Measurements from ENCODE around the gene CYP2E1.
A peak's percentile ranks its signal among the peaks of the same experiment; 100 is the strongest.

Gene CYP2E1

GRCh38 chr10:133525444-133525843 lies 1.7 kb upstream of the CYP2E1 start:
- no peak overlapping the region for H3K27ac ChIP-seq
- TF ChIP-seq CTCF (IDR thresholded peaks at IDR 0.05; ENCODE audit: low read depth, low read length) = no peak
- DNase-seq = no peak
- H3K9me3 ChIP-seq (ENCODE audit: severe bottlenecking) = peaks cover 14% of the 10 kb centered on the region
- no peaks in the 10 kb centered on the region for H3K36me3 ChIP-seq
- H3K27me3 ChIP-seq (ENCODE audit: insufficient read depth, low read depth, severe bottlenecking) = no peaks in the 10 kb centered on the region
- H3K4me3 ChIP-seq (ENCODE audit: low read depth, low read length) = no peak overlapping the region

- H3K4me3 ChIP-seq (ENCODE audit: low read depth, low read length) = no peak overlapping the region
- no peak overlapping the region for H3K27ac ChIP-seq
- H3K27me3 ChIP-seq (ENCODE audit: insufficient read depth, low read depth, severe bottlenecking) = no peaks in the 10 kb centered on the region
- no peak for DNase-seq
- no peaks in the 10 kb centered on the region for H3K36me3 ChIP-seq
- peaks cover 14% of the 10 kb centered on the region for H3K9me3 ChIP-seq (ENCODE audit: severe bottlenecking)
- TF ChIP-seq CTCF (IDR thresholded peaks at IDR 0.05; ENCODE audit: low read depth, low read length) = no peak
Measured at GRCh38 chr10:133527771-133528271, 658 bp downstream of the CYP2E1 start.

DNA sequence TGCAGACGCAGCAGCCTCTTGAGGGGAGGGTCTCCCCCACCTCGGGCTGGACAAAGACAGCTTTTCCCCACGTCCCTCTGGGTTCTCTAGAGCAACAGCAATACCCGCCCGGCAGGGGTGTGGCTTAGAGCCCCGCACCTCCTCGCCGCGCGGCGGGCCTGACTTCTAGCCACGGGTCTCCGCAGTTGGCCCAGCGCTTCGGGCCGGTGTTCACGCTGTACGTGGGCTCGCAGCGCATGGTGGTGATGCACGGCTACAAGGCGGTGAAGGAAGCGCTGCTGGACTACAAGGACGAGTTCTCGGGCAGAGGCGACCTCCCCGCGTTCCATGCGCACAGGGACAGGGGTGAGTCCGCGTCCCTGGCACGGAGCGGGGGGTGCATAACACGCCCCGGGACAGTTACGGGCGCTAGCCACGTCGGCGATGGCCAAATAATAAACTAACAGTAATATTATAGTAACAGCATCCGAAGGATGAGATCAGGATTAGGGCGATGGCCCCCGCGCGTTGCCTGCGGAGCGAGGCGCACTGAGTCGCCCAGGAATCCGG lies 1.2 kb downstream of the CYP2E1 start:
- Histone ChIP-seq H3K27ac (no peak overlapping the region), H3K27me3 (ENCODE audit: insufficient read depth, low read depth, severe bottlenecking) (no peaks in the 10 kb centered on the region), H3K36me3 (no peaks in the 10 kb centered on the region), H3K4me3 (ENCODE audit: low read depth, low read length) (no peak overlapping the region), H3K9me3 (ENCODE audit: severe bottlenecking) (peaks cover 14% of the 10 kb centered on the region)
- TF ChIP-seq CTCF (IDR thresholded peaks at IDR 0.05; ENCODE audit: low read depth, low read length) = no peak
- no peak for DNase-seq

DNA sequence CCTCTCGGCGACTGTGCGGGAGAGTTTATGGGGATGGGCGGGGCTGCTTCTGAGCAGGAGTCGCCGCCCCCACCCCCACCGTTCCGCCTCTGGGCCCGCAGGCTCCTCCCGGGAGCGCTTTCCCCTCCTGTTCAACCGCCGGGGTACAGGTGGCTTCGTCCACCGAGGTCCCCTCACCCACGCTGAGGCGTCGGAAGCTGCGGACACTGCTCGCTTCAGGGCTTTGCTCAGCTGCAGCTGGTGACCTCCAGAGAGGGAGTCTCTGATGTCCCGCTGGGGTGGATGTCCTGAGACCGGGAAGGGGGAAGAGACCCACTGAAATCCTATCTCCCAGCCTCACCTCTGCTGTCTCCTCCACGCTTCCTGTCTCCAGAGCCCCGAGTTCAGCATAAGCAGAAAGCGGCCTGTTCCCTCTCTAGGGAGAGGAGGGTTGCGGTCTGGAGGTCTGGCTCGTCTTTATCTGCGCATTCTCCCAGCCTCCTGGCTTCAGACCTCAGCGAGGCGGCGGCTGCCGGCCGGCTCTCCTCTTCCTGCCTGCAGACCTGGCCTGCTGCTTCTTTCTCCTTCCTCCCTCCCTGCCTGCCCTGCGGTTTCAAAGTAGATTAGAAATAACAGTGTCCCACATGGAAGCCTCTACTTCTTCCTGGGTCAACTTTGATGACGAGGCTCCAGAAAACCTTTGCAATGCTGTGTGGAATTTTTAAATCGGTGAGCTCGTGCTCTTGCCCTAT lies 1.8 kb downstream of the CYP2E1 start:
- H3K27me3 ChIP-seq (ENCODE audit: insufficient read depth, low read depth, severe bottlenecking) = no peaks in the 10 kb centered on the region
- H3K4me3 ChIP-seq (ENCODE audit: low read depth, low read length) = peak overlapping the region; percentile 24
- H3K9me3 ChIP-seq (ENCODE audit: severe bottlenecking) = peaks cover 8% of the 10 kb centered on the region
- peak; percentile 23 for DNase-seq
- peak overlapping the region; percentile 54 for H3K27ac ChIP-seq
- H3K36me3 ChIP-seq = no peaks in the 10 kb centered on the region
- no peak for TF ChIP-seq CTCF (IDR thresholded peaks at IDR 0.05; ENCODE audit: low read depth, low read length)

DNA sequence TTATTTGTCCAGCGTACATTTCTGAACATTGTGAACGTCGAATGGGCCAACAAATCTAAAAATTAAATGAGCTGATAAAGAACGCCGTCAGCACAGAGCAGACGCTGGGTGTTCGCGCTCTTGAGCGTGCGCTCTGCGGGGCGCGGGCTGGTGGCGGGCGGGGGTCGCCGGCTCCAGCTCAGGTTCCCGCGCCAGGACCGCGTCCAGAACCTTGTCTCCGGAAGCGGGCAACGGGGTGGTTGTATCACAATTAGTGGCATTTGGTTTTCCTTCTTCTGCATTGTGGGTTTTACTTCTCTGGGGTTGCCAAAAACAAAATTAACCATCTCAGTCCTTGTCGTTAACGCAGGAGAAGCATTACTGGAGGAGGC lies 2.4 kb downstream of the CYP2E1 start:
- Histone ChIP-seq H3K9me3 (ENCODE audit: severe bottlenecking) (peaks cover 7% of the 10 kb centered on the region), H3K27me3 (ENCODE audit: insufficient read depth, low read depth, severe bottlenecking) (no peaks in the 10 kb centered on the region), H3K36me3 (no peaks in the 10 kb centered on the region), H3K27ac (peak overlapping the region; percentile 54), H3K4me3 (ENCODE audit: low read depth, low read length) (peak overlapping the region; percentile 24)
- no peak for TF ChIP-seq CTCF (IDR thresholded peaks at IDR 0.05; ENCODE audit: low read depth, low read length)
- DNase-seq = no peak

Data from WERI-Rb-1 (cell line).